HCT116 (cell line): Measurements from ENCODE around the gene CNTFR.

Experiments used
- CBX3 ChIP-seq: IDR thresholded peaks from 2 replicates; pipeline ENCODE4 v1.6.1; 2012; ENCODE audit warnings: low read depth
- CEBPB ChIP-seq: IDR thresholded peaks from 2 replicates; pipeline ENCODE4 v1.6.1; 2012; ENCODE audit warnings: low read depth
- CTCF ChIP-seq, 3 experiments: fragments of 200-600 bp in 1 of 3; sonication (generic) in 1 of 3; IDR thresholded peaks in 2 of 3; conservative IDR thresholded peaks in 1 of 3; 2 replicates each; pipeline ENCODE4 v1.5.1; 2012 to 2017; ENCODE audit warnings: low read depth in 2 of 3, low read length in 2 of 3, antibody characterized with exemption in 1 of 3, borderline replicate concordance in 1 of 3, control low read depth in 1 of 3, mild to moderate bottlenecking in 1 of 3, mixed read lengths in 1 of 3, mixed run types in 1 of 3, moderate library complexity in 1 of 3; ENCODE audit not compliant: insufficient read depth in 1 of 3
- EGR1 ChIP-seq: IDR thresholded peaks from 2 replicates; pipeline ENCODE4 v1.6.1; 2012; ENCODE audit warnings: low read depth
- EZH2 ChIP-seq: fragments of 200-600 bp; sonication (generic); IDR thresholded peaks from 2 replicates; pipeline ENCODE4 v1.6.1; 2017; ENCODE audit warnings: antibody characterized with exemption, mixed run types
- JUND ChIP-seq: IDR thresholded peaks from 2 replicates; pipeline ENCODE4 v1.6.1; 2012
- POLR2A ChIP-seq: IDR thresholded peaks from 2 replicates; pipeline ENCODE4 v1.7.0; 2011; ENCODE audit warnings: borderline replicate concordance; ENCODE audit not compliant: insufficient read depth, insufficient read length; ENCODE audit errors: extremely low read depth
- POLR2AphosphoS5 ChIP-seq: IDR thresholded peaks from 2 replicates; pipeline ENCODE4 v1.6.1; 2011; ENCODE audit warnings: mild to moderate bottlenecking, low read depth, low read length, moderate library complexity
- REST ChIP-seq: IDR thresholded peaks from 2 replicates; pipeline ENCODE4 v1.6.1; 2012; ENCODE audit warnings: low read depth
- SRF ChIP-seq: IDR thresholded peaks from 2 replicates; pipeline ENCODE4 v1.6.1; 2012; ENCODE audit warnings: low read depth
- YY1 ChIP-seq: IDR thresholded peaks from 2 replicates; pipeline ENCODE4 v1.6.1; 2011; ENCODE audit warnings: low read length, low read depth, moderate library complexity, mild to moderate bottlenecking; ENCODE audit not compliant: insufficient replicate concordance; ENCODE audit errors: extremely low read depth
- ZFX ChIP-seq: fragments of 450-650 bp; IDR thresholded peaks from 2 replicates; pipeline ENCODE4 v1.6.1; 2017
- ZNF274 ChIP-seq: fragments of 200-500 bp; sonication (Bioruptor generic); IDR thresholded peaks from 2 replicates; pipeline ENCODE4 v1.6.1; 2014; ENCODE audit warnings: mild to moderate bottlenecking, low read depth, low read length, inconsistent platforms
- TF ChIP-seq, protein P1 (sequence below): IDR thresholded peaks from 2 replicates; pipeline ENCODE4 v1.6.1; 2012

DNA sequence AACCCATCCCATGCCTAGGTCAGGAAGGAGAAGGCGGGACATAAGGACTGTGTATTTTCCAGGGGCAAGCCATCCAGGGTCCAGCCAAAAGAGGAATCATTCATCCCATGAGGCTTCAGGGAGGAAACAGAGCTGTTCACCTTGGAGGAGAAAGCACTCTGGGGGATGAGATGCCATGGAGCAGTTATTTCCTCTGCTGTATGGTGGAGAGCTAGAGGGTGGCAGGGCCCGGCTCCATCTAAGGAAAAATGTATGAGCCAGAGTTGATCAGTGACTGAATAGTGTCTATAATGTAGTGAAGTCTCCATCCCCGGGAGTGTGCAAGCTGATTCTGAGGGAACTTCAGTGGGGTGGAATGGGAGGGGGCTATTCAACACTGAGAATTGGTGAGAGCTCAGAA lies 74.7 kb downstream of the CNTFR start:
- TF ChIP-seq CTCF (IDR thresholded peaks at IDR 0.05 in 2 of 3, conservative IDR thresholded peaks at IDR 0.05 in 1 of 3; ENCODE audit: borderline replicate concordance in 1 of 3, insufficient read depth in 1 of 3, low read depth in 2 of 3, low read length in 2 of 3) (no peak), CBX3 (no peak), EGR1 (no peak), ZFX (no peak), CEBPB (no peak), POLR2AphosphoS5 (no peak), EZH2 (no peak), REST (no peak), POLR2A (no peak), ZNF274 (no peak), JUND (no peak), SRF (no peak), YY1 (no peak)
- TF ChIP-seq, protein P1, sequence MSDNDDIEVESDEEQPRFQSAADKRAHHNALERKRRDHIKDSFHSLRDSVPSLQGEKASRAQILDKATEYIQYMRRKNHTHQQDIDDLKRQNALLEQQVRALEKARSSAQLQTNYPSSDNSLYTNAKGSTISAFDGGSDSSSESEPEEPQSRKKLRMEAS = no peak
